ENCODE data around the gene SDF2L1.

The SDF2L1 gene

DNA sequence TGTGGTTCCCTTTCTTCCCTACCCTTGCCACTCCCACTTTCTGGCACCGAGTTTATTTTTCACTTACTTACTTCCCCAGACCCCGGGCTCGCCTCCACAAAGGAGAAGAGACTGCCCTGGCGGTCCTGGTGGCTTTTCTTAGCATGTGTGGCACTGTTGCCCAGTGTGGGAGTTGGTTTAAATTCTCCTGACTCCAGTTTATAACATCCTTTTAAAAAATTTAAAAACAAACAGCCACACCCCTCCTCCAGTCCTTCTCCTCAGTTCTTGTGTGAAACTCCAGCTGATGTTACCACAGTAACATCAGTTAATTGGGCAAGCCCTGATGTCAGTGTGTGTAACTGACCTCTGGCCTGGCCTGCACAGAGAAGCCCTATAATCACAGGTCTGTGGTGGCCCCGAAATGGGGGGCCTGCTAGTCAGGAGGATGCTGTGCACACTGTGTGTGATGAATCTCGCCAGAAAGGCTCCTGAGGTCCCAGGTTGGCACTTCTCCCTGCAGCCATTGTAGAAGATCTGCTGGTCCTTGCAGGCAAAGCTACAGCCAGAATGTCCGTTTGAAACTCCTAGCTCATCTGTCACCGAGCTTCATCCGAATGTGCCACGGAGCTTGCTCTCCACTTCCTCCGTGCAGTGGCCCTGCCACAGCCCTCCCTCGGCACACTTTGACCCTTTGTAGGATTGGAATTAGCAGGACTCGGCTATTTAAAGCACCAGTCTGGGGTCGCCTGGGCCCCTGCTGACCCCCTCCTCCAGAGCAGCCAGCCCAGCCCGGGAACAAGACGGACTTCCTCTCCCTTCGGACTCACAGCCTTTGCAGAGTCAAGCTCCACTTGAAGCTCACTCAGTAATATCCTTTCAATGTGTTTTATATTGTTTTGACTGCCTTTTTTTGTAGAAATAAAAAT is 19.8 kb upstream of the SDF2L1 start:
- no peak for DNase-seq

DNA sequence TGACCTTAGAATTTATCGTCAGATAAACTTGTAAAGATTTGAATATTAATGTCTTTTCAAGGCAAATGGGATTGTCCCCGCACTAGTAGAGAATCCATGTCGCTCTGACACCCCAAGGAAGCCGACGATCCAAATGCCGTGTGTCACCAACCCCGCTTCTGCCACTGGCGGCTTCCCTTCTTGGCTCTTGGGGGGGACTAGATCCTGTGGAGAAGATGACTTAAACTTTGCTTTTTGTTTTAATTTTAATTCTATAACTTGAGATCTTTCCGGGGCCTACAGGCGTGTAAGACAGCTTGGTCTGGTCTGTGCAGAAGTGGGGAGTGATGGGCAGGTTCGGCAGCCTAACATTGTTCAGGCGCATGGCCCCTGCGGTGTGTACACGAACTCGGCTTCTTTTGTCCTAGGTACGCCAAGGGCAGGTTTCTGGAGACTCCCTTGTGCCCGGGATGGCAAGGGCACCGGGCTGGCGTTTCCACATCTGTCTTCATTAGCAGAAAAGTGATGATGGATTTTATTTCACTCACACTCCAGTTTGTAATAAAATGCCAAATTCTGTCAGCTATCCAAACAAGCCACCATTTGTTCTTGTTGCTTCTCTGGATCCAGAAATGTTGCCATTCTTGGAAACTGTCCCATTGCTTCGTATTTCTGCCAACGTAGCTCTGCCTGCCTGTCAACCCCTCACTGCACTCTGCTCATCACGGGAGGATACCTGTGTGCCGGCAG is 19.0 kb upstream of the SDF2L1 start:
- DNase-seq = no peak

DNA sequence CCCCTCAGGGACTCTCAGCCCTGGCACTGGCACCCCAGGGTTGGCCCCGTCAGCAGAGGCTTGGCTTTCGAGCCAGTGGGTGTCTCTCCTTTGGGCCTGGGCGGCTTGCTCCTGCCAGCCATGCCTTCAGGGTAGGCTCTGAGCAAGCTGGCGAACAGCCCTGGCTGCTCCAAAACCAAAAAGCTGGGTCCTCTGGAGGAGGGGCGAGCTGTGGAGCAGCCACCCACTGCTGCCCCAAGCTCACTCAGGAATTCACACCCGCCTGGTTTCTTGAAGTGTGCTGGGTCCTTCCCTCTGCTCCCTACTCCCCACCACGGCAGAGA is 18.5 kb upstream of the SDF2L1 start:
- DNase-seq = no peak

- DNase-seq = no peak
Measured at GRCh38 chr22:21624120-21624879, 17.8 kb upstream of the SDF2L1 start.

DNA sequence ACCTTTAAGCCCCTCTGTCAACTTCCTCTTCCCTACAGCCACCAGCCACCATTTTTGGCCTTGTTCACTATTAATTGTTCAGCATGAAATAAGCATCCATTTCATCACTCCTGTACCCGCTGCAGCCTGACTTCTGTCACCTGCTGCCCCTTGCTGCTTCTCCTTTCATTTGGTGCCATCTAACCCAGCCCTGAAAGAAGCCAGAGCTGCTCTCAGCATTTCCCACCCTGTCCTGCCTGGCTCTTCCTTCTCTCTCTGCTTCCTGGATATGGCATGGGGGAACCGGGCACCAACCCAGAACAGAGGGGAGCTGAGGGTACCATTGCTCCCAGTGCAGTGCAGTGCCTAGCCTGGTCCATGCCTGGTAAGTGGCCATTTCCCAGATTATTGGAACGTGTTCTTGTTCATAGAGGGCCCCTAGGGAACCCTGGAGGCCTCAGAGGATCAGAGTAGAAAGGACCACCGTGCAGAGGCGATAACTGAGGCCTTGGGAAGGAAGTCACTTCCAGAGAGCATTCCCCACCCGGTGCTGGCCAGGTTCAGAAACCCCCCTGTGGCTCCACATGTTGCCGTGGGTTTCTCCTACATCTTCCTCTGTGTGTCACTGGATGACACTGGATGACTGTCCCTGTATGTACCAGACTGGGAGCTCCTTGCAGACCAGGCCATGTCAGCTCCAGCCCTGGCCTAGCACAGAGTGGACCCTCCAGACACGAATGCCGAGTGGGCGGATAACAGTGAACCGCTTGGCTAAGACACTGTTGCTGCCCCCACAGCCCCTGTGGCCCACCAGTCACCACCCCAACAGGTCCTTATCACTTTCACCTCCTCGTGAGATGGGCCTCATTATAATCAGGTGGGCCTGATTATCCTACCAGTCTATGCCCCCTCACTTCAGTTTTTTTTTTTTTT is 17.0 kb upstream of the SDF2L1 start:
- DNase-seq = no peak

- no peak for DNase-seq
Measured at GRCh38 chr22:21626073-21626734, 15.9 kb upstream of the SDF2L1 start.

DNA sequence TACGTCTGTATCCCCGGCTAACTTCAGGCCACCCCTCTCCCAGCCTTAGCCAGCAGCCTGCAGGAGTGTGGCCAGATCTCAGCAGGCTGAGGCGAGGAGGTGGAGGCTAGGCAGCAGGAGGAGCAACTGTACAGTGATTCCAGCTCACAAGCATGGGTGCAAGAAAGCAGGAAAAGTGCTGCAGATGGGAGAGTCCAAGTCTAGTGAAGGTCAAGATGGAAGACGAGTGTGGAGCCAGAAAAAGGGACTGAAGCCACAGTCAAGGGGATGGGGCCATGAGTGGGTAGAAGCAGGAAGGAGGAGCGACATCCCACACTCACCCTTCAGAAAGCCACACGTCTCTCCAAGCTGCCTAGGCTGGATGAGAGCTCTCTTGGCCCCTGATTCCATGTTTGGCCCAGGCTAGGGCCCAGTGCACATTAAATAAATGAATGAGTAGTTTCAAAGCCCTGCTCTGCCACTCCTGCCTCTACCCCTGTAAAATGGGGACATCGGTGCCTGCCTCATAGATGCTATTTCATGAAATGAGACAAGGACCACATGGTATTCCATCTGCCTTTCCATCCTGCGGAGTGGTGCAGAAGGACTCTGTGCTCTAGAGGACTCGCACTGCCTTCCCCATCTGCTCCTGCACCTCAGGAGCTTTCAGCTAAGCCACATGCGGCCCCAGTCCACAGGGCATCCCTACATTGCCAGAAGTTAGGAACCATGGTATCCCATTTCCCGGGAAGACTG is 15.2 kb upstream of the SDF2L1 start:
- no peak for DNase-seq

DNA sequence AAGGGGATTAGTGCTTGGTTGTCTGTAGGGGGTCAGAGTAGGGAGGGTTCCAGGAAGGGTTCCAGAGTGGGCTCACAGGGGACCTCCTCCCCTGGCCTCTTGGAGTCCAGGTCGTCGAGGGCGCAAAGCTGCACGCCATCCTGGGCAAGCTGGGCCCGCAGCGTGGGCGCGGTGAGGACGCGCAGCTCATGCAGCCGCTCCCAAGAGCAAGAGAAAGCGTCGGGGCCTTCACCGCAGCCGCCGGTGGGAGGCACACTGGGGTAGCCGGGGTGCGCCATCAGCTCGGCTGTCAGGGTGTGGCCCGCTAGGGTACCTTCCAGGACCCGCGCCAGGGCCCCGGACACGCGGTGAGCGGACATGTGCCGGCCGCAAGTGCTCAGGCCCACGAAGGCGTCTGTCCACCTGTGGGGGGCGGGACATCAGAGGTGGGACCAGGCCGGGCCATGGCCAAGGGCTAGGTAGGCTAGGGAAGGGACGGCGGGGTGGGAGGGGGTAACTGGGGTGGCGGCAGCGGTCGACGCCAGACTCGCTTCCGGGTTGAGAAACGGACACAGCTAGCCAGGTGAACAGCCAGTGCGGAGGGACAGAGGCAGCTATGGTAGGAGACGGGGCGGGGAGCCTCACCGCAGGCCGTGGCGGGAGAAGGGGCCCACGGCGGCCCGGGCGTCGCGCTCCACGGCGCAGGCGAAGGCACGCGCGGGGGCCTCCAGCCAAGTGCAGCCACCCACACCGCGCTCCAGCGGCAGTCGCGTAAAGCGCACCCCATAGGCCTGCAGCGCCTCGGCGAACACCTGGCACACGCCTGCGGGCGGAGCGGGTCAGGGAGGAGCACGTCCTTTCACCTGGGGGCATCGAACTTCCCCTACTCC is 13.5 kb upstream of the SDF2L1 start:
- DNase-seq = no peak

DNA sequence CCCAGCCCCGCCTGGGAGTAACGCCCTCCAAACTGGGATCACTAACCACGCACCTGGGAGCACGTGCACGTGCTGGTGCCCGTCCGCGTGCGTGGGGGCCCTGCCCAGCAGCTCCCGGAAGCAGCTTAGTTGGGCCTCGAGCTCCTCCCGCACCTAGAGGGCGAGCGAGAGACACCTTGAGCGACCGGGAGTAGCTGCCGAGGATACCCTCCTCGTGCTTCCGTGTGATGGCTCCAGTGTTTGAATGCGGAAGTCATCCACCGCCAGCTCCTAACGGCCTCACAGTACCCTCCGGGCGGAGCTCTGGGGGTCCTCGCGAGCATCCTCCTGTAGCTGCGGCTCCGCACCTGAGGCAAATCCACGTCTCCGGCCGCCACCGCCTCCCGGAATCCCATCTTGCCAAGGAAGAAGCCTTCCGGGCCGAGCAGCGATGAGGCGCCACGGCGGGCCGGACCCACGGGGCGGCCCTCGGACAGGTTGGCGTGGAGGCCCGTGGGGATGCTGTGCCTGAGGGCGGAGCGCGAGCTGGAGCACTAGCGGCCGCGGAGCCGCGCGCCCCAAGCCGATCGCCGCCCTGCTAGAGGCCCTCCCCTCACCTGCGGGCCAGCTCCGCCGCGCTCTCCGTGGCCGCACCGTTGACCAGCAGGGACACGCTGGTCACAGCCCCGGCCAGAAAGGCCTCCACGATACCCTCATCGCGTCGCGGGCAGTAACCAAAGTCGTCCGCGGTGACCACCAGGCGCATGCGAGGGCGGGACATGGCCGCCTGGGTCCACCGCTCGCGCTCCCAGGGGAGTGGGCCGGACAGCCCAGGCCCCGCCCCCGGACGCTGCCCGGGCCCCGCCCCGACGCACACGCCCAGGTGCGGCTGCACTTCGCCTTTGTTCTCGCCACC is 12.6 kb upstream of the SDF2L1 start, which contains the start of gene YDJC:
YDJC (minus strand) TSS at position 768 of the 895 bp plus-strand sequence; CDS start at position 760, 8 bp downstream.
- DNase-seq = peak; percentile 91

DNA sequence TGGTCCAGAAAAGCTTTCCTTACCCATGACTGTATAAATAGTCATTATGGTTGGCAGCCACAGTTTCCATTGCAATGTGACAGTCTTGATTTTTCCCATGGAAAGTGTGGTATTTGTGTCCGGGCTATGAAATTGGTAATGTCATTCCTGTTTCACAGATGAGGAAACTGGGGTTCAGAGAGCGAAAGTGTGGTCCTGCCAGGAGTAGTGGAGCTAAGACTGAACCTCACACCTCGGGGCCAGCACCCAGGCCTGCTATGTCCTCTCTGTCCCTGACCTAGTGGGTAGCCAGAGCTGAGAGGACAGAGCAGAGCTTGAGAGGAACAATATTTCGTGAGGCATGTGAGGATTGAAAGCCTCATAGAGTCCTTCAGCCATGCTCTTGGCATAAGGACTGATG is 11.1 kb upstream of the SDF2L1 start:
- DNase-seq = no peak

DNA sequence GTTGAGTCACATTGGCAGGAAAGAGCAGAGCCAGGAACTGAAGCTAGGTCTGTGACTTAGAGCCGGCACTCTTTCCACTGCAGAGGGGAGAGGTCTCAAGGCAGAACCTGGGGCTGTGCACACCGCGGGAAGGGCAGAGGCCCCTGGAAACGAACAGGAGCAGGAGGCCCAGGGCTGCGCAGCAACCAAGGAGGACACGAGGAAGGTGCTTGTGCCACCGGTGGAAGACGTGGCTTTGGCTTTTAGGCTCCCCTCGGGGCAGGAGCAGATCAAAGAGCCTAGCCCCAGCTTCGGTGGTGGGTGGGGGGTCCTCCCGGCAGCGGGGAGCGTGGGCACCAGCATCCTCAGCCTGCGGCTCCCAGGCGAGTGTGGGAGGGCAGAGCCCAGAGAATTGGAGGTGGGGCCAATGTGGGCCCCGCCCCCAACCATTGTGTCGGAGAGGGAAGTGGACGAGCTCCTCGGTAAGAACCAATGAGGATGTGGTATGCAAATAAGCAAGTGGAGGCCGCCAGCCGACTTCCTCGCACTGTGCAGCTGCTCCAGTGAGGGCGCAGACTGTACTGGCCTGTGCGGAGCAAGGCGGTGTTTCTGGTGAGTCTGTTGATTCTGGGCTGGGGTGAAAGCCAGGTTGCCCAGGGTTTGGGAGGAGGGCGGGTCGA is 9.7 kb upstream of the SDF2L1 start, which contains the start of gene CCDC116:
CCDC116 (plus strand) TSS at position 524 of the 659 bp plus-strand sequence. CDS start 422 bp downstream, outside the sequence.
- DNase-seq = peak; percentile 60

DNA sequence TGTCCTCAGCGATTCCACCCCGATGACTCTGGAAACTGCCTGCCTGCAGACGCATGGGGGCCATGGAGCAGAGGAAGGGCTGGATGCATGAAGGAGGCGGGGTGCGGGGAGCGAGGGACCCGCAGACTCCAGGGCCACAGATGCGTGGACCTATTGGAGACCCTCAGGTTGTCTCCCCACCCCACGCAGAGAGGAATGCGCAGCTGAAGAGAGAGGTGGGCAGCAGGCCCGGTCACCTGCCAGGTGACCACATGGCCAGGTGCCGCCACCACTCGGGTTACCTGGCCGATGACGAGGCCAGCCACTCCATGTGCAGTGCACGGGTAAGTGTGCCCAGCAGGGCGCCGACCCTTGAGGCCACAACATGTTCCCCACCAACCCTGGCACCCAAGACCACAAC is 9.2 kb upstream of the SDF2L1 start:
- no peak for DNase-seq

GRCh38 chr22:21633481-21633880 is 8.6 kb upstream of the SDF2L1 start:
- no peak for DNase-seq

GRCh38 chr22:21634081-21634480 is 8.0 kb upstream of the SDF2L1 start:
- DNase-seq = no peak

DNA sequence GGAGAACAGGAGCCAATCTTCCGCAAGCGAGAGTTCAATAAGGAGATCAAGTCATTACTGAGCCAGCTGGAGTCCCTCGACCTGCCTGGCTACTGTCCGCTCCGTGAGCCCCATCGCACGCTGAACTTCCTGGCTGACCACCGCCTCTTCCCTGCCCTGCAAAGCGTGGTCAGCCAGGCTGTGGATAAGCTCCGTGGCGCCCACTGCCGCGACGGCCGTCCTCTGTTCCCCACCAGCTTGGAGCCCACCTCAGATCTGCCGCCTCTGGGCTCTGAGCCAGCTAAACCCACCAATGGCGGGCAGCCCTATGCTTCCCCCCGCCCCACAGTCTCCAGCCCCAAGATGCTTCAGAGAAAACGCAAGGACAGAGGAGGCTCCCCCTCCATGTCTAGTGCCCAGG is 7.3 kb upstream of the SDF2L1 start:
- no peak for DNase-seq

- no peak for DNase-seq
Measured at GRCh38 chr22:21635771-21636510, 6.2 kb upstream of the SDF2L1 start.

GRCh38 chr22:21636629-21637218 is 5.4 kb upstream of the SDF2L1 start:
- no peak for DNase-seq

Data from activated effector memory CD4-positive, alpha-beta T cell treated with Interleukin-2 at 50 U/mL for 16 hours (primary cell).